HepG2 (cell line): ENCODE results near the gene KIAA0319L. TPM values are rescaled to one million over a fixed set of nuclear protein-coding genes. Genes with fewer than 3 reads are reported as not detected.

Experiments used
- ATAC-seq: fragments of 200-7000 bp; cut with Tn5 transposase; 3 replicates; pipeline ENCODE4 v1.9.1; 2020; ENCODE audit warnings: mild to moderate bottlenecking, moderate library complexity
- BruUV-seq: library from RNA; stranded (reverse); fragments of 400-500 nt; replicated peaks from 2 replicates; lab custom pipeline; 2021; lab: Mats Ljungman, UMichigan
- CTCF ChIA-PET: fragments of 300-600 bp; formaldehyde crosslinking; extraction: SDS; loops from one replicate; lab custom pipeline; 2021; ENCODE audit warnings: low total read pairs, inconsistent platforms, low intra/inter-chr PET ratio; lab: Yijun Ruan, JAX
- POLR2A ChIA-PET: fragments of 350-600 bp; sonication (Branson Sonifier 250); formaldehyde crosslinking; loops from one replicate; lab custom pipeline; 2020; ENCODE audit warnings: antibody characterized with exemption, inconsistent platforms; lab: Yijun Ruan, JAX
- DNase-seq: peaks from one replicate; pipeline ENCODE4 v3.0.0-alpha.2; 2015; ENCODE audit warnings: low spot score
- FAIRE-seq: peaks from 3 replicates; lab custom pipeline; 2011; peaks lifted over from hg19 to GRCh38; lab: Jason Lieb, UNC
- H2AFZ ChIP-seq: one replicate; pipeline ENCODE4 v1.6.1; 2011; ENCODE audit warnings: low read length, inconsistent platforms
- H3K27ac ChIP-seq: fragments of 300-600 bp; 3 replicates; pipeline ENCODE4 v1.8.0; 2011; ENCODE audit warnings: mixed run types, mild to moderate bottlenecking, mixed read lengths, low read length, inconsistent platforms; ENCODE audit not compliant: insufficient read depth; ENCODE audit errors: extremely low read length
- H3K27me3 ChIP-seq, 2 experiments: fragments of 200-600 bp in 1 of 2; 2 replicates in 1 of 2; 3 replicates in 1 of 2; pipeline versions ENCODE4 v1.6.0 to v1.8.0; 2011; ENCODE audit warnings: low read length in 2 of 2, mild to moderate bottlenecking in 2 of 2, moderate library complexity in 2 of 2, inconsistent platforms in 1 of 2; ENCODE audit not compliant: insufficient read depth in 2 of 2, control insufficient read depth in 1 of 2
- H3K36me3 ChIP-seq, 2 experiments: fragments of 200-600 bp in 1 of 2; replicated peaks in 1 of 2; 2 replicates in 1 of 2; 3 replicates in 1 of 2; pipeline versions ENCODE4 v1.5.1 to v1.8.0; 2011; ENCODE audit warnings: low read length in 2 of 2, inconsistent platforms in 1 of 2; ENCODE audit not compliant: insufficient read depth in 2 of 2, control insufficient read depth in 1 of 2
- H3K4me1 ChIP-seq: 2 replicates; pipeline ENCODE4 v1.5.1; 2012; ENCODE audit warnings: low read length, inconsistent platforms; ENCODE audit not compliant: insufficient read depth
- H3K4me2 ChIP-seq: 2 replicates; pipeline ENCODE4 v1.6.0; 2011; ENCODE audit warnings: low read depth, low read length, inconsistent platforms
- H3K4me3 ChIP-seq, 3 experiments: fragments of 200-600 bp in 1 of 3; sonication (generic), shearing (Covaris generic) in 1 of 3; replicated peaks in 1 of 3; 2 replicates each; pipeline ENCODE4 v1.5.1; 2011 to 2016; ENCODE audit warnings: low read length in 3 of 3, inconsistent platforms in 2 of 3, low read depth in 2 of 3, mild to moderate bottlenecking in 2 of 3, control low read depth in 1 of 3, mixed read lengths in 1 of 3; ENCODE audit not compliant: insufficient read depth in 1 of 3
- H3K79me2 ChIP-seq: one replicate; pipeline ENCODE4 v1.6.1; 2011; ENCODE audit warnings: low read length, inconsistent platforms; ENCODE audit not compliant: insufficient read depth
- H3K9ac ChIP-seq: 2 replicates; pipeline ENCODE4 v1.6.0; 2011; ENCODE audit warnings: mild to moderate bottlenecking, low read depth, low read length, inconsistent platforms; ENCODE audit not compliant: insufficient read depth
- H3K9me3 ChIP-seq: 2 replicates; pipeline ENCODE4 v1.5.1; 2012; ENCODE audit warnings: mild to moderate bottlenecking, low read length
- H4K20me1 ChIP-seq: 2 replicates; pipeline ENCODE4 v1.6.0; 2011; ENCODE audit warnings: inconsistent platforms, mild to moderate bottlenecking, low read length, moderate library complexity; ENCODE audit not compliant: insufficient read depth
- AGO2 ChIP-seq: fragments of 200-400 bp; formaldehyde crosslinking; optimal IDR thresholded peaks from 2 replicates; pipeline ENCODE3; 2017; ENCODE audit warnings: mild to moderate bottlenecking, low read depth, low read length, moderate library complexity
- ELF1 ChIP-seq: sonication (generic); formaldehyde crosslinking; IDR thresholded peaks from 2 replicates; pipeline ENCODE4 v1.4.0; 2020; ENCODE audit warnings: missing genetic modification reagents
- HOMEZ ChIP-seq: IDR thresholded peaks from 2 replicates; pipeline ENCODE4 v1.6.1; 2016; ENCODE audit warnings: low read depth
- KIAA2018 ChIP-seq: sonication (generic); formaldehyde crosslinking; IDR thresholded peaks from 2 replicates; pipeline ENCODE4 v1.5.0; 2020; ENCODE audit warnings: mild to moderate bottlenecking, missing genetic modification reagents, borderline replicate concordance
- KMT2B ChIP-seq: IDR thresholded peaks from 2 replicates; pipeline ENCODE4 v1.6.1; 2016; ENCODE audit warnings: missing genetic modification reagents, missing compliant biosample characterization
- NFIB ChIP-seq: sonication (generic); formaldehyde crosslinking; IDR thresholded peaks from 2 replicates; pipeline ENCODE4 v1.9.0; 2021; ENCODE audit warnings: missing genetic modification reagents, mild to moderate bottlenecking, borderline replicate concordance
- THAP9 ChIP-seq: sonication (generic); formaldehyde crosslinking; IDR thresholded peaks from 2 replicates; pipeline ENCODE4; 2020; ENCODE audit warnings: missing genetic modification reagents, mild to moderate bottlenecking, borderline replicate concordance
- ZBTB21 ChIP-seq: sonication (generic); formaldehyde crosslinking; IDR thresholded peaks from 2 replicates; pipeline ENCODE4 v1.4.0; 2020; ENCODE audit warnings: missing genetic modification reagents
- ZNF558 ChIP-seq: sonication (generic); formaldehyde crosslinking; IDR thresholded peaks from 2 replicates; pipeline ENCODE4 v1.9.0; 2022; ENCODE audit warnings: mild to moderate bottlenecking, missing genetic modification reagents, borderline replicate concordance
- ZSCAN12 ChIP-seq: sonication (generic); formaldehyde crosslinking; IDR thresholded peaks from 2 replicates; pipeline ENCODE4 v1.9.0; 2021; ENCODE audit warnings: mild to moderate bottlenecking, missing genetic modification reagents
- WGBS: methylation state at CpG from one replicate; pipeline ENCODE4 v1.1.6; 2017; ENCODE audit warnings: low lambda C conversion rate; 5-methylcytosine and 5-hydroxymethylcytosine counted together
- in situ Hi-C: cut with HindIII; loops from 2 replicates; pipeline ENCODE4 v1.10.0; 2017; ENCODE audit warnings: low pct_unique_long_range_greater_than_20kb; ENCODE audit not compliant: extremely low pct_ligation_motif_present
- intact Hi-C: fragments of 100-400 bp; cut with micrococcal nuclease; formaldehyde crosslinking; loops from one replicate; pipeline ENCODE4 v1.10.0; 2022; ENCODE audit not compliant: unreplicated experiment
- polyA plus RNA-seq, 8 experiments: library from polyadenylated mRNA; depleted of rRNA in 3 of 8; stranded (reverse) in 7 of 8; unstranded in 1 of 8; fragments of >200 nt; fragmentation: Illumina TruSeq in 4 of 8; extraction: Trizol in 4 of 8; gene quantifications; 2 replicates each; pipeline versions ENCODE4 v1.2.1 to v1.2.3, GENCODE V29; 2011 to 2016; ENCODE audit warnings: low read depth in 4 of 8, missing spikeins in 1 of 8, mixed read lengths in 1 of 8; ENCODE audit not compliant: insufficient read depth in 1 of 8
- total RNA-seq, 5 experiments: library from RNA; depleted of rRNA; stranded (reverse); fragments of >200 nt; fragmentation: Illumina TruSeq; extraction: Trizol; gene quantifications; 2 replicates each; pipeline ENCODE4 v1.2.3, GENCODE V29; 2016; ENCODE audit warnings: low read depth in 1 of 5

The KIAA0319L gene
- total and polyA plus RNA-seq, 2 of the 13 experiments (the other 11 are each of a cell fraction or from before 2014, with no cell fraction given) = 33.4 to 82.6 TPM

GRCh38 chr1:35506960-35507912 is 50.0 kb downstream of the KIAA0319L start:
- Histone ChIP-seq H3K4me3 (no peak overlapping the region), H3K9me3 (no peaks in the 10 kb centered on the region), H3K4me1 (peaks cover 14% of the 10 kb centered on the region), H3K4me2 (no peak overlapping the region), H3K36me3 (peaks cover 9 to 27% of the 10 kb centered on the region in 2 experiments; a peak in 4 of 5 replicates), H4K20me1 (0 out of 2 replicates have a peak, but pooled peaks cover 3% of the 10 kb centered on the region), H3K27me3 (no peaks in the 10 kb centered on the region), H3K9ac (no peak overlapping the region), H3K79me2 (peaks cover 6% of the 10 kb centered on the region), H2AFZ (no peak overlapping the region), H3K27ac (no peak overlapping the region)
- no peak for ATAC-seq
- BruUV-seq = no TSS peak
- no peak for DNase-seq
- no peak for FAIRE-seq
- CTCF ChIA-PET = no interaction called here
- WGBS = 96% methylated on average over 3 of the region's 3 CpGs
- in situ Hi-C loops = no loop called here
- POLR2A ChIA-PET = no interaction called here
- intact Hi-C loops = no loop called here
- no peak for TF ChIP-seq NFIB (CRISPR knock-in tag)
- no peak for TF ChIP-seq HOMEZ
- no peak for TF ChIP-seq ELF1 (CRISPR knock-in tag)
- TF ChIP-seq AGO2 = no peak
- TF ChIP-seq ZBTB21 = no peak
- TF ChIP-seq KIAA2018 = no peak
- no peak for TF ChIP-seq KMT2B (CRISPR knock-in tag)
- no peak for TF ChIP-seq ZNF558 (CRISPR knock-in tag)
- no peak for TF ChIP-seq THAP9 (CRISPR knock-in tag)
- no peak for TF ChIP-seq ZSCAN12 (CRISPR knock-in tag)
